ENCODE data around the gene UPF3A.

Gene UPF3A

GRCh38 chr13:114320065-114320464 lies 38.7 kb downstream of the UPF3A start:
- TF ChIP-seq CTCF (conservative IDR thresholded peaks at IDR 0.05; ENCODE audit: low read depth, low read length): no peak
- DNase-seq (ENCODE audit: low read depth): no peak
- no peak overlapping the region for H3K4me3 ChIP-seq (ENCODE audit: low read depth, low read length)

- no peak overlapping the region for H3K4me3 ChIP-seq (ENCODE audit: low read depth, low read length)
- no peak for TF ChIP-seq CTCF (conservative IDR thresholded peaks at IDR 0.05; ENCODE audit: low read depth, low read length)
- DNase-seq (ENCODE audit: low read depth): no peak
These were observed 39.9 kb downstream of the UPF3A start for GRCh38 chr13:114321256-114321655.

- no peak for DNase-seq (ENCODE audit: low read depth)
- H3K4me3 ChIP-seq (ENCODE audit: low read depth, low read length): no peak overlapping the region
- TF ChIP-seq CTCF (conservative IDR thresholded peaks at IDR 0.05; ENCODE audit: low read depth, low read length): no peak
These were observed 41.9 kb downstream of the UPF3A start for GRCh38 chr13:114323349-114323748.

GRCh38 chr13:114324334-114324733 lies 42.9 kb downstream of the UPF3A start:
- TF ChIP-seq CTCF (conservative IDR thresholded peaks at IDR 0.05; ENCODE audit: low read depth, low read length): no peak
- no peak for DNase-seq (ENCODE audit: low read depth)
- no peak overlapping the region for H3K4me3 ChIP-seq (ENCODE audit: low read depth, low read length)

GRCh38 chr13:114325729-114326128 lies 44.3 kb downstream of the UPF3A start:
- TF ChIP-seq CTCF (conservative IDR thresholded peaks at IDR 0.05; ENCODE audit: low read depth, low read length): no peak
- no peak for DNase-seq (ENCODE audit: low read depth)
- no peak overlapping the region for H3K4me3 ChIP-seq (ENCODE audit: low read depth, low read length)

GRCh38 chr13:114328034-114328433 lies 46.6 kb downstream of the UPF3A start:
- no peak overlapping the region for H3K4me3 ChIP-seq (ENCODE audit: low read depth, low read length)
- DNase-seq (ENCODE audit: low read depth): no peak
- TF ChIP-seq CTCF (conservative IDR thresholded peaks at IDR 0.05; ENCODE audit: low read depth, low read length): no peak

GRCh38 chr13:114328595-114328994 lies 47.2 kb downstream of the UPF3A start:
- H3K4me3 ChIP-seq (ENCODE audit: low read depth, low read length): no peak overlapping the region
- no peak for DNase-seq (ENCODE audit: low read depth)
- TF ChIP-seq CTCF (conservative IDR thresholded peaks at IDR 0.05; ENCODE audit: low read depth, low read length): no peak

All from choroid plexus epithelial cell (primary cell).